Thoracic aorta (tissue), 2 donors: Measurements from ENCODE around the gene SLC17A1. TPM values are rescaled to one million over a fixed set of nuclear protein-coding genes. Genes with fewer than 3 reads are reported as not detected.

Experiments used
- ATAC-seq: fragments of 150-250 bp; one replicate; pipeline ENCODE4 v1.8.0; 2017; ENCODE audit warnings: low read depth; ENCODE audit not compliant: insufficient number of reproducible peaks, low FRiP score
- DNase-seq: peaks from one replicate; pipeline ENCODE4 v3.0.0-alpha.2; 2020; ENCODE audit warnings: low spot score
- H3K27ac ChIP-seq, 2 donors: fragments of 200-600 bp; sonication (generic); 1 replicate in 1 of 2; 2 replicates in 1 of 2; pipeline ENCODE4 v1.5.1; 2016; ENCODE audit warnings: mild to moderate bottlenecking in 2 of 2, moderate library complexity in 2 of 2
- H3K27me3 ChIP-seq: fragments of 200-600 bp; sonication (generic); replicated peaks from 2 replicates; pipeline ENCODE4 v1.6.0; 2016; ENCODE audit warnings: mild to moderate bottlenecking; ENCODE audit not compliant: insufficient read depth
- H3K36me3 ChIP-seq: fragments of 200-600 bp; sonication (generic); one replicate; pipeline ENCODE4 v1.5.1; 2016
- H3K4me1 ChIP-seq, 2 donors: fragments of 200-600 bp; sonication (generic); 1 replicate in 1 of 2; 2 replicates in 1 of 2; pipeline versions ENCODE4 v1.5.1 to v1.6.0; 2016; ENCODE audit warnings: low read depth in 2 of 2, mild to moderate bottlenecking in 1 of 2; ENCODE audit not compliant: control insufficient read depth in 1 of 2
- H3K4me3 ChIP-seq: fragments of 200-600 bp; sonication (generic); 2 replicates; pipeline ENCODE4 v1.5.1; 2016; ENCODE audit warnings: mild to moderate bottlenecking
- H3K9me3 ChIP-seq: fragments of 200-600 bp; sonication (generic); 2 replicates; pipeline ENCODE4 v1.5.1; 2016
- CTCF ChIP-seq: fragments of 200-600 bp; sonication (generic); IDR thresholded peaks from one replicate; pipeline ENCODE4 v1.5.1; 2019; ENCODE audit warnings: antibody characterized with exemption
- total RNA-seq, 2 donors: library from RNA; depleted of rRNA; stranded (reverse); fragments of >200 nt; gene quantifications; one replicate each; pipeline versions ENCODE4 v1.1.0 to v1.2.3, GENCODE V29; 2016

SLC17A1 gene
- total RNA-seq, 2 donors from 2014 or later, result not detected

- DNase-seq, result no peak
- no peaks in the 10 kb centered on the region for H3K27me3 ChIP-seq
These were observed 96.6 kb downstream of the SLC17A1 start for GRCh38 chr6:25735261-25735660.

More at GRCh38 chr6:25735261-25735660, 96.6 kb downstream of the SLC17A1 start:
- H3K36me3 ChIP-seq, result no peaks in the 10 kb centered on the region
- no peaks in the 10 kb centered on the region for H3K9me3 ChIP-seq
- H3K27ac ChIP-seq, result no peak overlapping the region
- no peak overlapping the region for H3K4me3 ChIP-seq
- peaks cover 0 to 14% of the 10 kb centered on the region in 2 donors for H3K4me1 ChIP-seq
- no peak for ATAC-seq
- no peak for TF ChIP-seq CTCF

Other genes with a start within 250 kb of the SLC17A1 start
- 1 to 10 TPM; 1.4 to 4.5 TPM for gene SCGN, start 179.8 kb downstream of the SLC17A1 start, total RNA-seq
- not detected for gene SLC17A4, start 77.3 kb downstream of the SLC17A1 start, total RNA-seq
- under 1 TPM in 1 of 2 donors, not detected in 1; 0.63 TPM for gene SLC17A3, start 42.2 kb upstream of the SLC17A1 start, total RNA-seq
- gene SLC17A2, start 98.6 kb upstream of the SLC17A1 start, total RNA-seq, result not detected
- gene TRIM38, start 130.8 kb upstream of the SLC17A1 start, total RNA-seq, result 10 to 100 TPM; 19.5 to 25.1 TPM